AG08396 (cell line): Measurements from ENCODE around the gene MAD1L1.
"Not testable (repeated sequence)": the region's sequence is repeated elsewhere in the genome, so short reads cannot be mapped to it uniquely, and the experiment has no call there.

ENCODE experiments used
- DNase-seq: peaks from one replicate; pipeline ENCODE4 v3.0.0; 2012; ENCODE audit warnings: low spot score, mixed read lengths

The MAD1L1 gene

DNA sequence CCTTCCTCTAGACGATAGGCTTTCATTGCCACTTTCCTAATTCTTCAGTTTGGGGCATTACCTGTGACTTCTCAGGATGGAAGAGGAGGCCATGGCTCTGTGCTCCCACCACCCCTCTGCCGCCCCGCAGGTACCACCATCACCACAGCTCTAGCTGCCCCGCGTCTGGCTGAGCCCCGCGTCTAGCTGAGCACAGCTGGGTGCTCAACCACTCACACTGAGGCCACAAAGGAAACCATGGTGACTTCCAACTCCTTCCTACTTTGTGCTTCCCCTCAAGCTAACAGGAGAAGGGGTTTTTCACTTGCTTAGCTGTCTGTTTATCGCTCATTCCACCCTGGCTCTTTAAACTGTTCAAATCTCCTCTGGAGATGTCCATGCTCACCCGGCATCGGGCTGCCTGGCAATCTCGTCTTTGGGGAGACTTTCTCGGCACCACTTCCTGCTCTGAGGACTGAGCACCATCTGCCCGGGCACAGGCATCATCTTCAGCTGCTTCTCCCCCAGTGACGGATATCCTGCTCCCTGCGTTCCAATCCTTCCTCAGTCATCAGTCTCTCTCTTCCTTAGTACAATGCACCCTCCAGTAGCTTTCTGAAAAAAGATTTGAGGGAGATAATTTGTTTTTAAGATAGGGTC is 59.4 kb downstream of the MAD1L1 start:
- DNase-seq = no peak

DNA sequence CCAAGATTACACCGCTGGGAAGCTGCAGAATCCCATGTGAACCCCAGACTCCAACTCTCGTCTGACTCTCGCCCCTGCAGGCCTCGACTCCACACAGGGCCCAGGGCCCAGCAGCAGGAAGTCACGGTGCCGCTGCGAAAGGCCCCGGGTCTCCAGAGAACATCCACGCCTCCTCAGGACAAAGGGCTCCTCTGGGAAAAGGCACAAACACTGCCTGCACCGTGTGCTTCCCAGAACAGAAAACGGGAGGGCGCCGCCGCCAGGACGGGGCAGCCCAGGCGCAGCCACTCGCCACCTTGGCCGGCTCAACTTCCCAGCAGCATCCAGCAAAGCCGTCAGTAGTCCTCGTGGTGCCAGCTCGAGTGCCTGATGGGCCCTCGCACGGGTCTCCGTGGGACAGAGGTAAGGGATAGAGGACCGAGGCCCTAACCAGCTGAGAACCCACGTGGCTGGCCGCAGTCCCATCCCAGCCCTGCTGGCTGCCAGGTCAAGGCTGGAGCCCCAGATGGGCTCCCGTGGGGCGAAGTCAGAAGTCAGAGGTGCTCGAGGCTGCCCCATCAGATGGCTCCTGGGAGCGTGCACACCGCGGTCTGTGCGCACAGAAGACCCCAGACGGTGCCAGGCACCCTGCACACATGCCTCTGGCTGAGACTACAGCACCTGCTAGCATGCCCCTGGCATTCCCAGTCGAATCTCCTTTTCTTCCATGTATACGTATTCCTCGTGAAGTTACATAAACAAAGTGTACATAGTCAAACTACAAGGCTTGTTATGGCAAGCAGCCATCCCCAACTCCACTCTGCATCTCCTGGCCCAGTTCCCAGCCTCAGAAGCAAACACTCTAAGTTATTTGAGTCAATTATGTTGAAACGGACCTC is 60.2 kb downstream of the MAD1L1 start:
- DNase-seq = peak; percentile 87

DNA sequence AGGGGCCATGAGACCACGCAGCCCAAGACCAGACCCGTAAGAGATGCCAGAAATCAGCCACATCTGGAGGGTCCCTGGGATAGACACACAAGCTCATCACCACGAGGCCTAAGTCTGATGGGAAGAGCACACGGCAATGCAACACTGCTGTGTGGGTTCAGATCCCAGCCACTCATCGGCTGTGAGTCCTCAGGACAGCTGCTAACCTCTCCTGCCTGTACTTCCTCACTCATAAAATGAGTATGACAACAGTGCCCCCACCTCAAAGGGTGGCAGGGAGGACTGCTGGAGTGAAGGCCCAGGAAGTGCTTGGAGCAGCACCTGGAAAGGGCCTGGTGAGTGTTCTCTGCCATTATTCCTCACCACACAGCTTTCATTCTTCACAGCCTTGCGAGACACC is 60.9 kb downstream of the MAD1L1 start:
- DNase-seq = no peak

DNA sequence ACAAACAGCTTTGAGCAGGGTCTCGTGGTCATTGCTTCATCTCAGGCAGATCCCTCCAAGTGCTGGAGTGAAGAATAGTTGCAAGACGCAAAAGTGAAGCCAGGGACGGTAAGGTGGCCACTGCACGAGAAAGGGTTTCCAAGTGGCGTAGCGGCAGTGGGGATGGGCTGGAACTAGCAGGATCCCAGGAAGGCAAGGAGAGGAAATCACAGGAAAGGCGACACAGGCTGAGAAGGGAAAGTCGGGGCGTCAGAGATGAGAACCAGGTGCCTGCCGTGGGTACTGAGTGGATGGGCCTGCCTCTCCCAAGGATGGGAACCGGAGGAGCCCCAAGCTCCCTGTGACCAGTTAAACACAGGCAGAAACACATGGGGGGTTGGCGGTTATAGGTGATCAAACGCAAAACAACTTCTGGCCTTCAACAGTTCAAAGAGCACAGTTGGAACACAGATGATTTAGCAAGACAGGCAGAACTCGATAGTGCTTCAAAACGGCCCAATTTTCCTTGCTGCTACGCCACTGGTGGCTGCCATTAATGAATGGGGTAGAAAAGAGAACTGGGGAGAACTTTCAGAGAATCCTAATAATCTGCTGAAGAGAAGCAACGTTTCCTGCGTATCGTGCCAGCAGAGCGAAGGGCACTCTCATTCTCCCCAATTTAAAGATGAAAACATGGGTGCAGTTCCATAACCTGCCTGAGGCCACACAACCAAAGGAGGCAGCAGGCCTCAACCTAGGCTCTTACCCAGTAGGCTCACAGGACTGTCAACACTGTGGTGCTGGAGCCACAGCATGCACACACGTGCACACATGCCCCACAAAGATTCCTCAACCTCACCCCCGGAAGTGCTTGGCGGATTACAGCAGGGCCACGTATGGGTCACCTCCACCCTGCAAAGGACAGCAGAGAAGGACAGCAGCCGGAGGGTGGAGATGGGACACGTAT is 61.9 kb downstream of the MAD1L1 start:
- no peak for DNase-seq

DNA sequence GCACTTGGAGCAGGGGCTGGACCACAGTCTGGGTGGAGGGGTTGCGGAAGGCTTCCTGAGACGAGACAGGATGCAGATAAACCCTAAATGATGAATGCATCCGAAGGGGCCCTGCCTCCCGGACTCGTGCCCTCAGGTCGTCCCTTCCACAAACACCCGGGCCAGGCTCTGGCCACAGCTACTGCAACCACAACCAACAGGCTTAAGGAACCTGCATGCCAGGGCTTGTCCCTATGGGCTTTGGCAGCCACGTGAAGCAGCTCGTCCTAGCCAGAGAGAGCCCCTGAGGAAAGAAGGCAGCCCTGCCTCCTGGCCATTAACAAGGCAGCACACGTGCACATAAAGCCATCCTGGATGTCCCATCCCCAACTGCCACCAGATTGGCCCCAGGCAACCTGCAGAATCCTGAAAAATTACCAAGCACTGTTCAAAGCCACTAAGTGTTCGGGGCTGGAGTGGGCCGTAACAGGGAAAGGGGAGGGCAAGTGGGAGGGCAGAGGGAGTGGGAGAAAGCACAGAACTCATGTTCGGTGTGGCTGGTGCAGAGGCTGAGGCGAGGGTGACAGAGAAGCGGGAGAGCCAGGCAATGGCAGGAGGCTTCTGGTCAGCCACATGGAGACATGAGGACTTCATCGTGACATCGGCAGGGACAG is 62.7 kb downstream of the MAD1L1 start:
- no peak for DNase-seq

DNA sequence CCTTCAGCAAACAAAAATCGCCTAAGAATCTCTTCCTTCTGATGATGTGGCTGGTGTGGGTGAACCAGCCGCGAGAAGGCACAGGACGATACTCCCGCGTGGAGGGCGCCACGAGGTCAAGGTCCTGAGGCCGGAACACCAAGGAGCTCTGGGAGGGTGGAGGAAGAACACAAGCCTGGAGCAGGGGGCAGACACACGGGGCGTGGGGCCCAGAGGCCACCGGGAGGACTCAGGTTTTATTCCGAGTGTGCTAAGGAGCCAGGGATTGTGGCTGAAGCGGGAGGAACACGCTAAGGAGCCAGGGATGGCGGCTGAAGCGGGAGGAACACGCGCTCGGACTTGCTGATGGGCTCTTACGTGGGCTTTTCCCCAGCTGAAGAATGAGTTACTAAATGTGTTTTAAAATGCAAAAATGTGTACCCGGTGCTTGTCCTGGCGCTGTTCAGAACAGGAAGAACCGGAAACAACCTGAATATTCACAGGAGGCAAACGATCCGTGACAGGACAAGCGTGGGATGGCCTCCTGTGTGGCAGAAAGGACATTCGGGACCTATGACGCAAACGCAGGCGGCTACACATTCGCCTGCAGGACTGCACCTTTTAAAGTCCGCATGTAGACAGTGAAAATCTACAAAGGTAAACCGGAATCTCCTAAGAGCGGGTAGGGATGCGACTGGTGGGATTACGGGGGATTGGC is 64.0 kb downstream of the MAD1L1 start:
- DNase-seq = no peak

DNA sequence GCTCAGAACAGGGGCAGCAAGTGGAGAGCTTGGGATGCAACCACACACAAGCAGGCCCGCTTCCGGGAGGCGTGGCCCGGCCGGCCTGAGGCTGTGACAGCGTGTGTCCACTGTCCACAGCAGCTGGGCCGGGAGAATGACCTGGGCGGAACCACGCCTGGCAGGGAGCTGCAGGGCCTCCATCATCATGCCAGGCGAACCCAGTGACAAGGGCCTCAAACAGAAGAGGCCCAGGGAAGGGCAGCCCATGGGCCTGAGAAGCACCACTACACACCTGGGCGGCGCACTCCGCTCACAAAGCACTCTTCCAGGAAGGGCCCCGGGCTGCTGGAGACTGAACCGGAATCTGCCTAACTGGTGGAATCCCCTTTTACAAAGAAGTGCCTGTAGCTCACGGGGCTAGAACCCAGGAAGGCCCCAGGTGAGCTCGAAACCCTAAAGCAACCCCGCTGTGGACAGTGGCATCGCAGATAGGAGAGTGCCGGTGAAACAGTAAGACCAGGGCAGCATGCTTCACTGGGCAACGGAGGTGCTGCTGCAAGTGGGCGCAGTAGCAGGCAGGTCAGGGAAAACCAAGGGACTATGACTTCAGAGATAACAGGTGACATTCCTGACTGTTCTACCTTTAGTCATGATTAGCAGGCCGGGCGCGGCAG is 66.0 kb downstream of the MAD1L1 start:
- DNase-seq = peak; percentile 3

DNA sequence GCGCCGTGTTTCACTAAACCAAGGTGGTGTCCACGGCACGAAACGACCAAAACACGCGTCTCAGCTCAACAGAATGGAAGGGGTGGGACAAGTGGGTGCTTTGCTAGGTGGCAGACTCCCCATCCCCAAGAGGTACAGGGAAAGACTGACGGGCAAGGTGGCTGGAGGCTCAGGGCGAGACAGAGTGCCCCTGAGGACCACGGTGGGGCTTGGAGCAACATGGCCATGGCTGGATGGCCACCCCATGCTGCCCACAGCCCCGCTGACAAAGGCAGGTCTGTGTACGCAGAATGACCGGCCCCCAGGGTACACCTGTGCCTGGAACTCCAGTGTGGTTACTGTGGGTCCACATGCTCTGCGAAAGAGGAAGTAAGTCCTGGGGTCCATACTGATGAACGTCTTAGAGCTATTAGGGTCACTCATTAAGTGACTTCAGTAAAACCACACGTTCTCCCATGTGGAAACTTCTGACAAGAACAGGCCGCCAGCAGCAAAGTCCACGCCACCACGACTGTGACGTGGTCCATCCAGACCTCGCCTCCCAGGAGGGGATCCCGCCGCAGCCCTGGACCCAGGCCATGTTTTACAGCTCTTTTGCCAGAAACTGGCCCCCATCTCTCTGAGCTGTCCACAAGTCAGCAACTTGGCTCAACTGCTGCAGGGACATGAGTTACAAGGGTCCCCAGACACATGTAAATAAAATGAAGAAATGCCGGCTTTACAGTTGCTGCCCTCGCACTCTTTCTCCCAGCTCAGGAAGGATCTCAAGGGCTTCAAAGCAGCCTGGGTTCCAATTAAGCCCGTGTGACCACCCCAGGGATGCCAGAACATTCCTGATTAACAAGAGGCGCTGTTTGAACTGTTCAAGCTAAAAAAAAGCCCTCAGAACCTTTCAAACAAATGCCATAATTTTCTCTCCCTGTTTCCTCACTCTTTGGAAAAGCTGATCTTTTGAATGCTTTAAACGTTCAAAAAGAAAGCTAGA is 66.8 kb downstream of the MAD1L1 start:
- DNase-seq = no peak

DNA sequence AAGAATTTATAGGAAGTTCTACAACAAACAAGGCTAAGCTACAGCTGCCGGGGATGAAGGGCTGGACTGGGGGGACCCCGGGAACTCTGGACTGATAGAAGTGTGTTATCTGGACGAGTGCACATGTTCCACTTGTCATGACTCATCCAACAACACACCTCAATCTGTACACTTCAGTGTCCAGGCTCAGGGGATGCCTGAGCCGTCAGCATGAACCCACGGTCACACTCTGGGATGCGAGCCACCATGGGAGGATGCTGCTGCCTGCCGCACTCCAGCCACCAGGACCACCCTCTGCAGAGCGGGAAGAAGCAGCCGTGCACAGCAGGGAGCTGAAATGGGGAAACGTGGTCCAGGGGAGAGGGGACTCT is 67.5 kb downstream of the MAD1L1 start:
- DNase-seq = peak; percentile 5

DNA sequence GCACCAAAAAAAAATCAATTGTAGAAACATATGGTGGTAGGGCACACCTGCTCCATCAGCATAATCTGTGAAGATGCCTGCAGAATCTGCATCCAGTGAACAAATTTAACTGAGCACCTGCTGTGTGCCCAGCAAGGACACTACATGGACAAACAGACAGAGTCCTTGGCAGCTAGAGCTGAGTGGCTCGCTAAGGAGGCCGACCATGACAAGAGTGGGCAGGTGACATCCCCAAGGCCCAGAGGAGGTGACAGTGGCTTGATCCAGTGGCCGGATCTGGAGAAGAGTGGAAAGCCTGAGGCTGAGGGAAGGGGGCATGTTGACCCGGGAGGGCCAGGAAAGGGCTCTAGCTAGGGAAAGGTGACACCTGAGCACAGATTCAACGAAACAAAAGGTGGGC is 68.1 kb downstream of the MAD1L1 start:
- DNase-seq = no peak

DNA sequence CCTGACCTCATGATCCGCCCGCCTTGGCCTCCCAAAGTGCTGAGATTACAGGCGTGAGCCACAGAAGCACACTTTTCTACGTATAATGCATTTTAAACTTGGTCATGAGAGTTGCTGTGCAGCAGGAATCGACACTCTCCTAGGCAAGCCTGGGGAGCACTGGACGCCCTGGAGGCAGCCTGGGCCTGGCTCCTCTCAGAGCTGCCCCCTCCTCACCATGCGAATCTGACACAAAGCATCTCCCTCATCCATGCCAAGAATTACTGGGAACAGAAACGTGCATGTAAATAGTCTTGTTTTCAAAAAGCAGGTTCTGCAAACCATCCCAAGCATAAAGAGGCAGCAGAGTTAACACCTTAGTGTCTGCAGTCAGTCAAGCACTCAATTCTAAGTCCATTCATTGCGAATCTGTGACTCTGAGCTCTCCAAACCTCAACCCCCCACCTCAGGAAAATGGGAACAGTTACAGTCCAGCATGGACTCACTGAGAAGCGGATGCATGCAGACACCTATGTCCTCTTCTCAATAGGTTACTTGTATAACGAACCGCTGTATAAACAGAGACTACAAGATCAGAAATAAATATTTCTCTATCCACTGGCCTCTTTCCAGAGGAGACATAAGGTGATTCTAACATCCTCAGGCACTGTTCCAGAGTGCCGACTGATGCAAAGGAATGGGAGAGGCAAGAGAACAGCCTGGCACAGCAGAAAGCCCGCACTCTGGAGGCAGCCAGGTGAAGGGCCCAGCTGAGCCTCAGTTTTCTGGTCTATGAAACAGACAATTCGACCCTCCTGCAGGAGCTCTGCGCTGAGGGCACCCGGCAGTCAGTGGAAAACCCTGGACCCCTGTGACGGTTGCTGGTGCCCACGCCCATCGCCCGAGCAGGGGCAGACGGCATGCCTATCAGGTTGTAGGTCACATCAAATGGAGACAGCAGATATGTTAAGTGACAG is 68.9 kb downstream of the MAD1L1 start:
- DNase-seq = no peak

DNA sequence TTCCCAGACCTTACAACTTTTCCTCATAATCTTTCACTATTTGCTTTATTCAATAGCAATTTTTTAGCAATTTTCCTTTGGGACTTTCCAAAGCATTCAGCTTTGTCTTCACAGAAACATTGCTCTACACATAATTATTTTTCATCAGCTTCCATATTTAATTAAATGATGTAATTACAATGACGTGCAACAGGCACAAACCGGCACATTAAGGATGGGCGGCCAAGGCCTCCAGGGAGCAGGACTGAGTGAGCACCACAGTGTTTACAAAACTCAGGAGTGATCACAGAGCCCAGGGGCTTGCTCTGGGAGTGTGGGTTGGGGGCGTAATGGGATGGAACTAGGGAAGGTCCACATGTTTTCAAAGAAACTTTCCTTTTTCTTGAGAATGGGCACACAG is 69.8 kb downstream of the MAD1L1 start:
- DNase-seq = no peak

DNA sequence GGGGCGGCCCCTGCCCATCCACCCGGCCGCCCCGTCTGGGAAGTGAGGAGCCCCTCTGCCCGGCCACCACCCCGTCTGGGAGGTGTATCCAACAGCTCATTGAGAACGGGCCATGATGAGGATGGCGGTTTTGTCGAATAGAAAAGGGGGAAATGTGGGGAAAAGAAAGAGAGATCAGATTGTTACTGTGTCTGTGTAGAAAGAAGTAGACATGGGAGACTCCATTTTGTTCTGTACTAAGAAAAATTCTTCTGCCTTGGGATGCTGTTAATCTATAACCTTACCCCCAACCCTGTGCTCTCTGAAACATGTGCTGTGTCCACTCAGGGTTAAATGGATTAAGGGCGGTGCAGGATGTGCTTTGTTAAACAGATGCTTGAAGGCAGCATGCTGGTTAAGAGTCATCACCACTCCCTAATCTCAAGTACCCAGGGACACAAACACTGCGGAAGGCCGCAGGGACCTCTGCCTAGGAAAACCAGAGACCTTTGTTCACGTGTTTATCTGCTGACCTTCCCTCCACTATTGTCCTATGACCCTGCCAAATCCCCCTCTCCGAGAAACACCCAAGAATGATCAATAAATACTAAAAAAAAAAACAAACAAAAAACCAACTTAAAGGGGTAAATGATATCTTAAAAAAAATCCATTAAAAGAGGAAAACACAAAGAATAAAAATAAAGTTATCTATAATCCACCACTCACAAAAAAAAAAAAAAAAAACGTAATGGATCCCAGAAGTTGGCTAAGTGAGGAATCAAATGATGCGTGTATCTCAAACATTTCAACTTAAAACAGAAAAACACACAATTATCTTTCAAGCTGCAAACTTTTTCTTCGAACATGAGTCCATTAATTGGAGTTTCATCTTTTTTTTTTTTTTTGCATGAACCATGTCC is 70.5 kb downstream of the MAD1L1 start:
- not testable (repeated sequence) for DNase-seq

DNA sequence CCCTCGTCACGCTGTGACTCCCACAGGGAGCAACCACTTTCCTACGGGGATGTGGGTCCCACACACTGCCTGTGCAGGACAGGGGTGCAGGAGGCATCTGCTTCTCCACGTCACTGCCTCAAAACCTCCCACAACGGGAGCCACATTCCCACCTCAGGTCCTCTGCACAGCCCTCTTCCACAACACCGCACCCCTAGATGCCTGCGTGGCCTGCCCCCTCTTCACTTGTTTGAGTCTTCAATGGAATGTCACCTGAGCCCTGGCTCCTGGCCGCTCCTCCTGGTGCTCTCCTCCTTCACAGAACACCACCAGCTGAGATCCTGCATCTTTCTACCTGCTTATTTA is 73.6 kb downstream of the MAD1L1 start:
- no peak for DNase-seq

DNA sequence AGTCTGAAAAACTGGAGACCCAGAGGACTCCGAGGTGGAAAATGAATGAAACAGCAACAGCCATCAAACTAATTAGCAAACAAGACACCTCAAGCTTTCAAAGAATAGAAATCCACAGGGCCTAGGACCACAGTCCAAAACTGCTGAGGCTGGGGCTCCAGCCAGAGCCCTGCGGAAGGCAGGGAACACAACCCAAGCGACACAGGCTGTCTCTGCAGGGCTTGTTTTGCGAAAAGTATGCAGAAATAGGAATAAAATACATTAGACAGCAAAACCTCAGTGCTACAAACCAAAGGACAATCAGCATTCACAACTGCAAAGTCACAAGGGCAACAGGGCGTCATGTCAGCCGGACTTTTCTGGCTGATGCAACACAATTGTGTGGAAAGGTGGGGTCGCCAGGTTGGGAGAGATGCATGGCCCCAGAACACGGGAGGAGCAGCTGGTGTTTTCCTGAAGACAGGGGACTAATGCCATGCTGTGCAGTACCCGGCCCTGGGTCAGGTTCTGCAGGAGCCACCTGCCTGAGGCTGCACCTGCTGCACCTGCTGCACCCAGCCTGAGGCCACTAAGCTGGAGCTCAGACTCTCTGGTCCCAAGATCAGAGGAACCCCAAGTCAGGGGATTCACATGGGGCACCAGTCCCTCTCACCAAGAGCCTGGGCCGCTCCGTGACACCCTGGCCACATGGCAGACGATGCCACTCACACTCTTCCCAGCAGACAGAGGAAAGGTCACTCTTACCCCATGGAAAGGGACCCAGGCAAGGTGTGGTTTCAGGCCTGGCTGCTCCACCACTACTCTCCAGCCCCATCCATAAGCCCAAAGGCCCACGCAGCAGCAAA is 74.2 kb downstream of the MAD1L1 start:
- no peak for DNase-seq

DNA sequence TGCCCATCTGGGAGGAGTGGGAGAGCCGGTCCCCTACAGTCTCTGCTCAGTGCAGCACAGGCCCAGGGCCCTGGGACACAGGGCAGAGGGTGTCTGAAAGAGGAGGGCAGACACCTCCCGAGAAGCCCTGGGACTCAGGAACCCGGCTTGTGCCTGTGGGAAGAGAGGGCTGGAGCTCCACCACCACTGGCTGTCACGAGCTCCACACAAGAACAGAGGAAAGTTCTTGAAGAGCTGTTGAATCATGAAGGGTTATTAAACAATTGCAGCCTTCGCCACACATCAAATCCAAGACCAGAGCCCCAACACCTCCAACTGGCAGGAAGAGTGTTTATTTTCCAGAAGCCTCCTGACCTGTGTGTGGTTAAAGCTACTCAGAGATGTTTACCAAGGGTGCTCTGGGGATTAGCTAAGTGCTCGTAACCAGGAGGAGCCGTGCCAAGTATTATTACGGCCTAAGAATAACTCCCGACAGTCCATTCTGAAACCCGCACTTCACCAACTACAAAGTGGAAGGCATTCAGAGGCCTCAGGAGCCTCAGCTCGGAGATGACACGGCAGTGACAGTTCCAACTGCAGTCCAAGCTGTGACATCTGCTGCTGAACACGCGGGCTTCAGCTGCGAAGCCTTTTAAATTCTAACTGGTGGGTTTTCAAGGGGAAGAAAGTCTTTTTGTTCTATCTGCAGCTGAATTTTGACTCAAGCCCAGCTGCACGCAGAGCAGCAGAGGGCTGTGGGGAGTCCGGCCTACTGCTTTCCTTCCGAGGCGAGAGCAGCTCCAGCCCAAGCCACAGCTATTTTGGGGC is 75.1 kb downstream of the MAD1L1 start:
- DNase-seq = peak; percentile 91
